NOMO-1 treated with DMSO at 0.1 percent for 48 hours (cell line): ENCODE data around the gene CHRNA4.

Experiments
- DNase-seq: peaks from one replicate; lab custom pipeline; 2025; ENCODE audit not compliant: unreplicated experiment; lab: John Stamatoyannopoulos, UW

CHRNA4 gene

DNA sequence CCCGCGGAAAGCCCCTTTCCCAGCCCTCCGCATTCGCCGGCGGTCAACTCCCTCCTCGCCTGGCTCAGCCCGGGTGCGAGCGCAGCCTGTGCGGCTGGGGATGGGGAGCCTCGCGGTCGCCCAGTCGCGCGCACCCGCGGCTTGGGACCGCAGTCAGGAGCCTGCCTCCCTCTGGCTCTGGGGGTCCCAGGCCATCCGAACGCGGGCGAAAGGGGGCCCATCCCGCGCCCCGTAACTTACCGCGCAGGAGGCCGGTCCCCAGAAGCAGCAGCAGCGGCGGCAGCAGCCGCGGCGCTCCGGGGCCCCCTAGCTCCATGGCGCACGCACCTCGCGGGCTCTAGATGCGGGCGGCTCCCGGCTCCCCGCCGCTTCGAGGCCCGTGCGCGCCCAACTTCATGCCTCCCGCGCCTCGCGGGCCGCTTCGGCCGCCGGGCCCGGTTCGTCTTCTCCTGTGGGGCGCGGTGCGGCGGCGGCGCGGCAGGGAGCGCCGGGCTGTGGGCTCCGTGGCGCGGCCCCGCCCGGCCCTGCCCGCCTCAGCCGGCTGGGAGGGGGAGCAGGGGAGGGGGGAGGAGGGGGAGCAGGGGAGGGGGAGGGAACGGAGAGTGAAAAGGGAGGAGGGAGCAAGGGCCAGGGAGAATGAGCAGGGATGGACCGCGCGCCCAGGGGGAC, at the start of gene CHRNA4:
Gene CHRNA4 (minus strand): TSS at position 500 of the 669 bp plus-strand sequence. CDS start 184 bp downstream, at position 316.
- DNase-seq, result no peak

DNA sequence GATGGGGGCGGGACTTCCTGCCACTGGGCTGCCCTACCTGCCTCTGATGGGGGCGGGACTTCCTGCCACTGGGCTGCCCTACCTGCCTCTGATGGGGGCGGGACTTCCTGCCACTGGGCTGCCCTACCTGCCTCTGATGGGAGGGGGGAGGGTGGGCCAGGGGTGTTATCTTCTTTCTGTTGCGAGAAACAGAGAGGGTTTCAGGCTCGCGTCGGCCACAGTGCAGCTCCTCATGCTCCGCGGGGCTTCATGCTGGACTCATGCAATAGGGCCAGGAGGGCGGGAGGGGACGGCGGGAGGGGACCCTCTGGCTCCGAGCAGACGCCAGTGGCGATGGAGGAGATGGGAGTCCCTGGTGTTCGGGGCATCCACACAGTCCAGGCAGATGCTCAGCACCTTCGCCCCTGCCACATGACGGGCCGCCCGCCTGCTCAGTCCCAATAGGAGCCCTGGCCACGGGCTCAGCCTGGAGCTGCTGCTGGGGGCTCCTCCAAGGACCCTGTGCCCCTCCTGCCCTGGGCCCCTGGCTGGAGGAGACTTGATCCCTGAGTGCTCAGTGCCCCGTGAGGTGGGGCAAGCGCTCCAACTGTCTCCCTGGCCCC, 48.8 kb upstream of the CHRNA4 start:
- no peak for DNase-seq

DNA sequence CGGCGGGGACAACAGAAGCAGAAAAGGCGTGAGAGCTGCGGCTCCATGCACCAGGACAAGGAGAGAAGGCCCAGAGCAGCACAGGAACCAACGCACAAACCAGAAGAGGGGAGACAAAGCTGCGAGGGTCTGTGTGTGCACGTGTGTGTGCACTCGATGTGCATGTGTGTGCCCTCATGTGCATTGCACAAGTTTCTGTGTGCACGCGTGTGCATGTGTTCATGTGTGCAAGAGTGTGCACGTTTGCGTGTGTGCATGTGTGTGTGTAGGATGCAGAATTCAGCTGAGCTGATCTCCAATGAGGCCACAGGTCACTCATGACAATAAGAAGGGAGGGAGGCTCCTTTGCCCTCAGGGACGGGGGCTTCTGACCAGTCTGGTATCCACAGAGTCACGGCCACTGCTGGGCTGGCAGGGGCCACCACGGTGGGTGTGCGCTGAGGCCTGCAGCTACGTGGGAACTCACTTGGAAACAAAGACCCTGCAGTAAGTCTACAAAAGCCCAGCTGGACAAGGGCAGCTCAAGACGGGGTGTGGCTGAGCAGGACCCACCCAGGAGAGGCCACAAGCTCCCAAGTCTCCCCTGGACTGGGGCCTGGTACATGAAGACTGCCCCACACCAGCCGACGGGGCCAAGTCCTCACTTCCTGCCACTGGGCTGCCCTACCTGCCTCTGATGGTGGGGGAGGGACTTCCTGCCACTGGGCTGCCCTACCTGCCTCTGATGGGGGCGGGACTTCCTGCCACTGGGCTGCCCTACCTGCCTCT, 48.1 kb upstream of the CHRNA4 start:
- no peak for DNase-seq

DNA sequence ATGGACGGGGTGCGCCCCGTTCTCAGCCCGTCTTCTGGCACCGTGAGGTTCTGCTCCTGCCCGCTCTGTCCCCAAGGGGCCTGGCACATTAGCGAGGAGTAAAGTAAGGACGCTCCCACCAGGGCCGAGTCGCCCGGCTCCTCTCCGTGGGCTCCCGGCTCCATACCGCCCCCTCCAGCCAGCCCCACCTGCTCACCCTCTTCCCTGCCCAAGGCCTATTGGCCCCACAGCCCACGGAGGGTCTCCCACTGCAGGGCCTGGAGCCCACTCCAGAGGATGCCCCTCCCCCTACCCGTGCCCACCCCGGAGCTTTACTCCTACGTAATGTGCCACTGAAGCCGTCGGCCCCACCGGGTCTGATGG, 47.5 kb upstream of the CHRNA4 start:
- DNase-seq, result no peak

DNA sequence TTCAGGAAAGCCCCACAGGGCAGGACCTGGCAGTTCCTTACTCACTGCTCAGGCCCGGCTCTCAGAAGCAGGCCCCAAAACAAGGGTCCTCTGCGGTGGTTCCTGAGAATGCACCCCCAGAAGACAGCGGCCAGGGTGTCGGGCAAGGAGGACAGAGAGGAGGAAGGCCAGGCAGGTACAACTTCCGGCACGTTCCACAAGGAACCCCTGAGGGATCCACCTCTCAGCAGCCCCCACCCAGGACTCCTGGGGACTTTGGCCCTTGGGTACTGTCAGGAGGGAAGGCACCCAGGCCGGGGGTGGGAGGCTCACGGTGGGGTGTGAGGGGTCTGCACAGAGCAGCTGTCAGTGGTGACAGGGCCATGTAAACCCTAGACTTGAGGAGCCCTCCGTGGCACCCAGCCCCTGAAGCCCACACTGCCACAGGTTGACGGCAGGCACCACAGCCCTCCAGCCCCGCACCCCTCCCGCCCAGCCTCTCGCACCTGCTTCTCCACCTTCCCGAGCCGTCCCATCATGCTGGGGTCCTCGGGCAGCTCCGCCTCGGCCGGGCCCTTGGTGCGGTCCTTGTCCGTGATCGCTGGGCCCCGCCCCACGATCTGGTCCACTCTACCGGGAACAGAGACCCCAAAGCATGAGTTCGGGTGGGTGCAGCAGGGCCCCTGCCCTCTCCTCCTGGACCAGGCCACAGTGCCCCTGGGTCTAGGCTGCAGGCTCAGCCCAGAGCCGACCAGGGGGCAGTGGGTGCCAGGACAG, 47.0 kb upstream of the CHRNA4 start:
- DNase-seq, result no peak

DNA sequence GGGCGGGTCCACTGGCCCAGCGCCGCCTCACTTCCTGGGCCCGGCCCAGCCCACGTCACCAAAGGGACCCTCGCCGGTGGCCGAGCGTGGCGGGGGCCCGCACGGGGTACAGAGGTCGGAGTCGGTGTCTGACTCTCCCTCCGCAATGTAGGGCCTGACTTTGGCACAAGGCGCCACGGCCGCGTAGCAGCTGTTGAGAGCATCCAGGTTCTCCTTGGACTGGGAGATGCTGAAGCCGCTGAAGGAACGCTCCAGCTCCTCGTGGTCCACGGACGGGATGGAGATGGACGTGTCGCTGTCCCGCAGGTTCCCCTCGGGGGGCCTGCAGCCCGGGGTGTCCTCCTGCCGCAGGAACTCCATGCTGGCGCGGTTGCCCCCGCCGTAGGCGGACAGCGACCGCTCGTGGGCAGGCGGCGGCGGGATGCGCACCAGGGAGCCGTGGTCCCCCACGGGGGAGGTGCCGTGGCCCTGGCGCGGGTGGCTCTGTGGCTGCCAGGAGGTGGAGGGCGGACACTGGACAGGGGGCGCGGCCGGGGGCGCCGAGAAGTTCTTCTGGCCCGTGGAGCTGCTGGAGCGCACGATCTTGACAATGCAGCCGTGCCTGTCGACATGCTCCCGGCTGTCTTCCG, 45.6 kb upstream of the CHRNA4 start:
- DNase-seq, result no peak

DNA sequence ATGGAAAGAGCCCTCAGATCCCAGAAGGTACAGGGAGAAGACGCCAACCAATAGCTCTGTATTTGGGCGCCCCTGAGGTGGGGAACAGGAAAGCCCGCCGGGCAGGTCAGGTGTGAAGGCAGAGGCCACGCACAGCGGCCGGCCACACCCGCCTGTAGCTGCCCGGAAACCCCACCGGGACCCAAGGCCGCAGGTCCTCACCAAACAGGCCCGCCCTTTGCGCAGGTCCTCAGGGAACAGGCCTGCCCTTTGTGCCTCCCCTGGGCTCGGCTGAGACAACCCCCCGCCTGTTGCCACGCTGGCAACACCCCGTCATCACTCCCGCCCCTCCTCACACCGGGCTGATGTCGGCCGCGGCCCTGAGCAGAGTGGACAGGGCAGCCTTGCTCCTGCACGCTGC, 44.9 kb upstream of the CHRNA4 start:
- no peak for DNase-seq

DNA sequence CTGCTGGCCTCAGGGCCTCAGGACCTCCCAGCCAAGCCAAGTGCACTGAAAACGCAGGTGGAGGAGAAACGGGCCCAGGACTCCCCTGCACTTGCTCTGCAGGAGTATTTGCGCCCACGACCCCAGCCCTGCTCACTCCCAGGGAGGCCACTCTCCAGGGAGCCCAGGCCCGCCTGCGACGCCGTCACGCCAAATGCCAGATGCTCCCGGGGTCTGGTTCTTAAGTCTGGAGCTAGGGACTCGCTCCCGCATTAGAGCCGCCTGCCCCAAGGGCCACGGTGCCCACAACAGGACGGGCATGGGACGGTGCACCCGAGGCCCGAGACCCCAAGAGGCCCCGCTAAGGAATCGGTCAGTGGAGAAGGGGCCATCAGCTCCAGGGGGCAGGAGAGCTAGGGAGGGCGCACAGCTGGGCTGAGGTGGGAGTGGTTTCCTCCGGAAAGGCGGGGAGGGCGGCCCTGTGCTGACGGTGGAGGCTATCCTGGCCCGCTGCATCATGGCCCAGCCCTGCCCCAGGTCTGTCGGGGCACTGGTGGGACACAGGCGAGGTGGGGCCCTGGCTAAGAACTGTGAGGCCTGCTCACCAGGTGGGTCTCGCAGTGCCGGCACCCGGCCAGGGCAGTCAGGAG, 44.1 kb upstream of the CHRNA4 start:
- DNase-seq, result no peak

DNA sequence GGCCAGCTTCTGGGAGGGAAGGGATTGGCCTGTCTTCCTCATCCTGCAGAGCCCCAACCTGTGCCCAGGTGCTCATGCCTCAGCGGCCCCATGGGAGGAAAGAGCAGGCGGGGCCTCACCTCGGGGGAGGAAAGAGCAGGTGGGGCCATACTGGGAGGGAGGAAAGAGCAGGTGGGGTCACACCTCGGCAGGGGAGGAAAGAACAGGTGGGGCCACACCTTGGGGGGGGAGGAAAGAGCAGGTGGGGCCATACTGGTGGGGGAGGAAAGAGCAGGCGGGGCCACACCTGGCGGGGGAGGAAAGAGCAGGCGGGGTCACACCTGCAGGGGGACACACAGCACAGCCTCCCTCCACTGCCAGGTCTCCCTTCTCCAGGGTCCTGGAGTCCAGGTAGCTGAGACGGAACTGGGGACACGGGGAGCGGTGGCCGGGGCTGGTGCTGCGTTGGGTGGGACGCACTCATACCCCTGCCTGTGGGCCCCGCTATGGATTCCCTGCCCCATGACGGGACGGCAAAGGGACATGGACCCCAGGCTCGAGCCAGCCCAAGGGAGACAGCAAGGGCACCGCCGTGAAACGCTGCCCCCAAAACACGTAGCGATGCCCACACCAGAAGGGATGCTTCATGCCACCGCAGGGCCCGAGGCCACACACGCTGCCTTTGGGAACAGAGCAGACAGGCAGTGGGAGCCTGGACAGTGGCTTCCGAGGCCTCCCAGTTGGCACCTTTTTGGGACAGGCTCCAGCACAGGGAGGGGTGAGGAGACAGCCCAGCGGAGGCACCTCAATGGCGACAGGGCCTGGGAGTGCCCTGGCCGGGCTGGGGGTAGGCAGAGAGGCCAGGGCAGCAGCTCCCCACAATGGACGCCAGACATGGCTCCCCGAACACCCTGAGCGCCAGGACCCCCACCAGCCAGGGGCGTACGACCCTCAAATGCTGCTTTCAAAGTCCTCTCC, 43.3 kb upstream of the CHRNA4 start:
- DNase-seq, result no peak

DNA sequence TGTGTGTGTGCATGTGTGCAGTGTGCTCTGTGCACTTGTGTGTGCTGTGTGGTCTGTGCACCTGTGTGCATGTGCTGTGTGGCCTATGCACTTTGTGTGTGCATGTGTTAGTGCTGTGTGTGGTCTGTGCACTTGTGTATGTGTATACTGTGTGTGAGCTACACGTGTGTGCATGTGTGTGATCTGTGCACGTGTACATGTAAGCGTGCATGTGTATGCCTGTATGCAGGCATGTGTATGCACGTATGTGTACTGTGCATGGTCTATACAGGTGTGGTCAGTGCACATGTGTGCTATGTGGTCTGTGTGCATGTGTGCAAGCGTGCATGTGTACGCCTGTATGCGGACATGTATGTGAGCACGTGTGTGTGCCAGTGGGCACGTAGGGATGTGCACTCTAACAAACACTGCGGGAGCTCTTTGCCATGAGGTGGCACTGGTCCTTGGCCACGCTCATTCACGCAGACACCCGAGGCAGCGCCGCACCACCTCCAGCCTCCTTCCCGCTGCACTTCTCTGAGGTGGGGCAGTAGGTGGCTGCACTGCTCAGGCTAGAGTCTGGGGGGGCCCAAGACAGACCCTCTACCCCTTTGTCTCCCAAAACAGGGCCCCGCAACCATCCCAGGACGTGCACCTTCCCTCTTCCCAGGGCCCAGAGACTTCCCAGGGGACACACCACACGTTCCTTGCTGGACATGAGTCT, 42.4 kb upstream of the CHRNA4 start:
- DNase-seq, result no peak

DNA sequence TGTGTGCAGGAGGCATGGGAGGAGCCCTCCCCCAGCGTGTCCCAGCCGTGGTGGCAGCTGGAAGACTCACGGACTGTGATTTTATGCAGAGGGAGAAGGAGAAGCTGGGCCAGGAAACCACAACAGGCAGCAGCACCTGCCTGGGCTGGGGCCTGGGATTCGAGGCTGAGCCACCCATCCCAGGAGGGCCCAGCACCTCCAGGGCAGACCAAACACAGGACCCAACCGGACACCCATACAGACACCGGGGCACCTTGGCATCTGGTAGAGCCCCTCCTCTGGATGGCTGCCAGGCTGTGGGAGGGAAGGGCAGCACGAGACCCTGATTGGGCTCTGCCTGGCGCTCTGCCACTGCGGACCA, 41.7 kb upstream of the CHRNA4 start:
- no peak for DNase-seq

DNA sequence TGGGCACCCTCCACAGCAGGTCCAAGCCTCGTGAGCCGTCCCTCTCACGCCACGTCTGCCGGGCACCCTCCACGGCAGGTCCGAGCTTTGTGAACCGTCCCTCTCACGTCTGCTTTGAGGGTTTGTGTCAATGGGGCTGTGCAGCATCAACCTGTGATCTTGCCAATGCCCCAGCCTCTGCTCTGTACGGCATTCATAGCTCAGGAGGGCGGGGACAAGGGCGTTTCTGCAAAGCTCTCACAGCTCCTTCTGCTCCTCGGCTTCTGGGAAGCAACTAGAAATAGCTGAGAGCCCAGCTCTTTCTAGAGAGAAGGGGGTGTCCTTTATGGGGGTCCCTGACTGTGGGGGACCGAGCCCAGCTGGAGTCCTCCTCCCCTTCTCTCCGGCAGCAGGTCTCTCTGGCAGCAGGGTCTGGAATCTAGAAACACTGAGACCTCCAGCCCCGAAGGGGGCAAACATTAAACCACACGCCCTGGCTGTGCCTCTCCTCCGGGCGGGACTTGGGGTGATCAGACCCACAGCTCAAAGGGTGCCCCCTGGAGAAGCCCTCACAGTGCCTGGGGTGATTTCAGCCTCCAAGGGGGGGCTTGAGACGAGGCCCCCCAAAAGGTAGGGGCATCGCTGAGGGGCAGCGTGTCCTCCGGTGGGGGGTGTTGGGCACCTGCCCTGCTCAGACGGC, 41.2 kb upstream of the CHRNA4 start:
- DNase-seq, result no peak

DNA sequence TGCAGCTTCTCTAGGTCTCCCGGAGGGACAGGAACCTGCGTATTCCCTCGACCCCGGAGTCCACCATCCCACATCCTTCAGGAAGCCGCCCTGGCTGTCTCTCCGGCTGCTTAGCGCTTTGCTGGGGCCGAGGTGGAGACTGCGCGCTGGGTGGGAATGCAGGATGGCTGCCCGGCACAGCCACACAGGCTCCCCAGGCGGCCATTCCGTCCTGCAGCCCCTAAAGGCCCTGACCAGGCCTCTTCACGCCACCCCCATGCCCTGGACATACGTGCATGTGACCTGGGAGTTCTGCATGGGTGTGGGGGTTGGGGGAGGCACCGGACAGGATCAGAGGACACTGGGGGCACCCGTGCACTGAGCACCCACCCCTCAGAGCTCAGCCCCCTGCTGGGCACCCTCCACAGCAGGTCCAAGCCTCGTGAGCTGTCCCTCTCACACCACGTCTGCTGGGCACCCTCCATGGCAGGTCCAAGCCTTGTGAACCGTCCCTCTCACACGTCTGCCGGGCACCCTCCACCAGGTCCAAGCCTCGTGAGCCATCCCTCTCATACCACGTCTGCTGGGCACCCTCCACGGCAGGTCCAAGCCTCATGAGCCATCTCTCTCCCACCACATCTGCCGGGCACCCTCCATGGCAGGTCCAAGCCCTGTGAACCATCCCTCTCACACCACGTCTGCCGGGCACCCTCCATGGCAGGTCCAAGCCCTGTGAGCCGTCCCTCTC, 40.4 kb upstream of the CHRNA4 start:
- no peak for DNase-seq

DNA sequence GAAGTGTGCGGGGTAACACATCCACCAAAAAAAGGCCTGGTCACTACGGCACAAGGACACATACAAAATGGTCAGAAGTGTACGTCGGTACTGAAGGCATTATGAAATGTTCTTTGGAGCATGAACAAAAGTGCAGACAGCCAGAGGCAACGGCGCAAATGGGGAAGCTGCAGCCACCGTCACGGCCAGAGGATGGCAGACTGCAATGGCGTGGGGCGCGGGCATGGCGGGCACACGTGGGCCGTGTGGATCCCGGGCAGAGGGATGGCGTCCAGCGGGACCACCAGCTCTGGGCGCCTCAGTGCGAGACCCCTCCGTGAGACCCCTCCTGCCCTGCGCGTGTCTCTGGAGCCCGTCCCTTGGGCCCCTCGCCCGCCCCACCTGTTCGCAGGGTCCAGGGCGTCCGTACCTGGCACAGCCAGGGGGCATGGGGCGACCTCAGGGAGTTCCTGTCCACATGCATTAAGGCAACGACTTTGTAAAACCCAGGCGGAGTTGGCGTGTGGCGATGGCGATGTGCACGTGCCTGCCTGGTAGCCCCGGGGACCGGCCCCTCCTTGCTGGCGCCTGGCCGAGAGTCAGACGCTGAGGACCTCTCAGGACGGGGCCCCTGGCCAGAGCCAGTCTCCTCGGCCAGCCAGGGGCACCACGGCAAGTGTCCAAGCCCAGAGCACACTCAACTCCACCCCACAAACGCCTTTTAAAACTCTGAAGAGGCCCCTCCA, 39.5 kb upstream of the CHRNA4 start:
- no peak for DNase-seq

DNA sequence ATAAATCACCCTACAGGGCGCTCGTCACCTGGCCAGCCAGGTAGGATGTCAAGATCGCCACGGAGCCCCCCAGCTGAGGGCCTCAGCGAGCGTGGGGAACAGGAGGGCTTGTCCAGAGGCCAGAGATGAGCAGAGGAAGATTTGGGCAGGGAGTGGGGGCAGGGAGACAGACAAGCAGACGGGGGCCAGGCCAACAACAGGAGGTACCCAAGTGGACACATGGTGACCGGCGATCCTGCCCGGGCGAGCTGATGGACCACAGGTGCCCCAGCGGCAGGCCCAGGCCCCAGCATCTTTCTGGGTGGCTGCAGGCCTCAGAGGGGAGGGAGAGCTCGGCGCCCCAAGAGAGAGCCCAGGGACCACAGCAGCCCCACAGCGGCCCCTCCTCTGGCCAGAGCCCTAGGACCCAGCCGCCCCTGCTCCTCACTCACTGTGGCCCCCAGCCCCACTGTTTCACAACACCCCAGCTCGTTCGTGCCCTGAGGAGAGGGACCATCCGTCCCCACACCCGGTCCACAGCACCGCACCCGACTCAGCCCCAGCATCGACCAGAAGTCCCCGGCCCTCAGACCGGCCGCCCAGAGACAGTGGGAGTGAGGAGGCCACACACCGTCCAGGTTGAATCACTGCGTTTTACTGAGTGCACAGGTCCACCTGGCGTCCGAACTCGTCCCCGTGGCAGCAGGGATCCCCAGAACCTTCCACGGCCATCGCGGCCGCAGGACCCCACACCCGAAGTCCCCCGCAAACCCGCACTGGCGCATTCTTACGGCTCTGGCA, 38.6 kb upstream of the CHRNA4 start:
- no peak for DNase-seq

DNA sequence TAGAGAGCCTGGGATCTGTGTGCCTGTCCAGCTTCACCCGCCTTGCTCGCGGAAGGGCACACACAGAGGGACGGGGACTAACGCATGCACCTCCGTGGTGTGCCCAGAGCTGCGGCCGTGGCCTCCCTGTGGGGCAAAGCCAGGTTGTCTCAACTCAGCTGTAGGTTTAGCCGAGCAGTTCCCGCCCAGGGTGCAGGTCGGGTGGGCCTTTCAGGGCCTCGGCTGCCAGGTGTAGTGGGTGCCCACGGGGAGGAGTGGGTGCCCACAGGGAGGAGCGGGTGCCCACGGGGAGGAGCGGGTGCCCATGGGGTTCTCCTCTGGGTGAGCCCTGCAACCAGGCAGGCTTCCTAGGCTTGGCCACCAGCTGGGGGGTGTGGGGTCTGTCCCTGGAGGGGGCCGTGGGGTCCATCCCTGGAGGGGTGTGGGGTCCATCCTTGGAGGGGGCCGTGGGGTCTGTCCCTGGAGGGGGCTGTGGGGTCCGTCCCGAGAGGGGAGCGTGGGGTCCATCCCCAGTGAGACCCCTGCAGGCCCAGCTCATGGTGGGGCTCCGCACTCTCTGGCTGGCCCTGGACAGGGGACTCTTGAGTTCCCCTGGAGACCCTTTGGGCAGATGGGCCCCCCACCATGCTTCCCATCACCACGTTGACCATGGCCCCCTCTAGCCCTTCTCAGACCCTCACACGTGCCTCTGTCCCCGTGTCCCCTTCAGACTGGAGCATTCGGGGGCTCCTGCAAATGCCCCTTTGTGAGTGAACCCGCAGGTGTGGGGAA, 37.8 kb upstream of the CHRNA4 start:
- DNase-seq, result no peak
